HL-60/S4 (cell line): ENCODE data around the gene SKP2.
"Not testable (repeated sequence)": the region's sequence is repeated elsewhere in the genome, so short reads cannot be mapped to it uniquely, and the experiment has no call there.

Experiments
- in situ Hi-C: fragments of 300-500 bp; cut with MboI; formaldehyde crosslinking; loops from 2 replicates; pipeline ENCODE4 v1.14.3; 2022; ENCODE audit warnings: low sequenced_read_pairs

Gene SKP2

DNA sequence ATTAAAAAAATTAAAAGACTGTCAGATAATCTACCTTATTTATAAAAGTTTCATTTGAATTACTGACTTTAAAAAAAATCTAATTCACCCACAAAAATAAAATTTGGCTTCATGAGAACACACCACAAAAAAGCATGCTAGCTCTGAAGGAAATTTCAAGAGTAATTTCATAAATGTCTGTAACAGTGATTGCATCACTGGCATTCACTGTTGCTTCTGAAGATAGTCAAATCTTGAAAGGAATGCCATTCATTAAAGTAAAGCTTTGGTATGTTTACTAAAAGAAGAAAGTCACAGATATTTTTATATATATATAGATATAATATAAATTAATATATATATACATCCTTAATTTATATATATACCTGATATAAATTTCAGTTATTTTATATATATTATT is 46.4 kb downstream of the SKP2 start:
- in situ Hi-C loops, result no loop called here

DNA sequence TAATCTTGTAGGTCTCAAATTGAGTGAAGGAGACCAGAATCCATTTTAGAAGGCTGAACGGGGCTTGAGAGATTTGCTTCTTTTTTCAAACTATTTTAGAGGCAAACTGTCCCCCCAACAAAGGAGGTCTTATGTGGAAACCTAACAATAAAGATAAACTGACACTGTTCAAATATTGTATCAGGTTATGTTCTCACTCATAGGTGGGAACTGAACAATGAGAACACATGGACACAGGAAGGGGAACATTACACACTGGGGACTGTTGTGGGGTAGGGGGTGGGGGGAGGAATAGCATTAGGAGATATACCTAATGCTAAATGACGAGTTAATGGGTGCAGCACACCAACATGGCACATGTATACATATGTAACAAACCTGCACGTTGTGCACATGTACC is 46.9 kb downstream of the SKP2 start:
- in situ Hi-C loops, result not testable (repeated sequence)

DNA sequence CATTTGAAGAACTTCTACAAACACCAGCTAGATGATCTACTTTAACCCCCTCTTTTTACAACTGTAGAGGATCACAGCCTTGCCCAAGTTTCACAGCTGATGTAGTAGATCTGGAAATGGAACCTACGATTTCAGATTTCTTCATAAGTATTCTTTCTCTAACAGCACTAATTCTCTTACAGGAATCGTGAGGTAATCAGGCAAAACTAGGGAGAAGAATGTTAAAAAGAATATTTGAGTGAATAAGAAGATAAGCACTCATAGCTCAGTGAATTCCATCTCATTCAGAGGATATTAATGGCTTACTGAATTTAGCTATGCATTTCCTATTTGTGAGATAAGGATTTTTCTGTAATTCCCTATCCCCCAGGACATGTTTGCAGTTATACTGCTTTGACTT is 47.7 kb downstream of the SKP2 start:
- in situ Hi-C loops, result no loop called here

DNA sequence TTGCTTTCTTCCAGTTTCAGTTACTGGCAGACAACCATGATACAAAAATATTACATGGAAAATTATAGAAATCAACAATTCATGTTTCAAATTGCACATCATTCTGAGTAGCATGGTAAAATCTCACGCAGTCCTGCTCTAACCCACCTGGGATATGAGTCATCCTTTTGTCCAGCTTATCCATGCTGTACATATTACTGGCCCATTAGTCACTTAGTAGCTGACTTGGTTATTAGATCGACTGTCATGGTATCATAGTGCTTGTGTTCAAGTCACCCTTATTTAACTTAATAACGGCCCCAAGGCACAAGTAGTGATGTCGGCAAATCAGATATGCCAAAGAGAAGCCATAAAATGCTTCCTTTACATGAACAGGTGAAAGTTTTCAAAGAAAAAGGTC is 48.6 kb downstream of the SKP2 start:
- in situ Hi-C loops, result no loop called here

DNA sequence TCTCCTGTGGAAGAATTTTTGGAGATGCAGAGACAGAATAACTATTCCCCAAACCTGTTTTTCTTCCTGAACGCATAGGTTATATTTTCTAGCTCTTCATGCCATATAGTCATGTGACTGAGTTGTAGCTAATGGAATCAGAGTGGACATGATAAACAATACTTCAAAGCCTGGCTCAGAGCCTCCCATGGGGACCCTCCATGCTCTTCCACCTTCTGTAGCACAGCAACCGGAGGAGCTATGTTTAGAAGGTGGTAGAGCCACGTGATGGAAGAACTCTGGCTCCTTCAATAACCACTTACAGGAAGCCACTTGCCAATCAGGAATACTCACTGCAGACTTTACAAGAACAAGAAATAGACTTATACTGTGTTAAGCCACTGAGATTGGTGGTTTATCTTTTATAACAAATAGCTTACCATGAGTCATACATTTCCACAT is 50.6 kb downstream of the SKP2 start:
- in situ Hi-C loops, result no loop called here

DNA sequence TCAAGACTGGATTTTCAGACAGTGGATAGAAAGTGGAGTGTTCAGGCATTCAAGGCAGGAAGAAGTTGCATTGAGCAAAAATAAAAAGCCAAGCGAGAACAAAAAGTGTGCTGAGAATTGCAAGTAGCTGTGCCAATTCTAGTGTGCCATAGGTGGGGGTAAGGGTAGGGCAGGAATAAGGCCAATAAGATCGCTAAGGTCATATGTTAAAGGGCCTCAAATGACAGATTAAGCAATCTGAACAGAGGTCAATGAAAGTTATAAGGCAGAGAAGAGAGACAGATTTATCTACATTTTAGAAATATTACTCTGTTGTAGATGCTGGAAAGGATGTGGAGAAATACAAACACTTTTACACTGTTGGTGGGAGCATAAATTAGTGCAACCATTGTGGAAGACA is 53.4 kb downstream of the SKP2 start:
- in situ Hi-C loops, result no loop called here

DNA sequence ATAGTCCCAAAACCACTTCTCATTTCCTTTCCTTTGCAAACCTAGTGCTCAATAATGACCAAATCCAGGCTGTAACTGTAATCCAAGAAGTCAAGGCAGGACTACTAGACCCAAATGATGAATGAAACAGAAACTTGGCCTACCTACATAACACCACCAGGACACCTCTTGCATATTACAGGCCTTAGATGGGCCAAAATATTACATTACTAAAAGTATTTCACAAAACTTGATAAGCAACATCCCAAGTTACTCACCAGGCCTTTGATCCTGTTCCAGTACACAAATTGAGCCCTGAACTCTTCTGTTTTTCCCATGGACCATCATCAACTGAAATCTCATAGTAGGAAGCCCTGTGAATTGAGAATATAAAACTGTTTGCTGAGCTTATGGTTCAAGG is 55.0 kb downstream of the SKP2 start:
- in situ Hi-C loops, result no loop called here

DNA sequence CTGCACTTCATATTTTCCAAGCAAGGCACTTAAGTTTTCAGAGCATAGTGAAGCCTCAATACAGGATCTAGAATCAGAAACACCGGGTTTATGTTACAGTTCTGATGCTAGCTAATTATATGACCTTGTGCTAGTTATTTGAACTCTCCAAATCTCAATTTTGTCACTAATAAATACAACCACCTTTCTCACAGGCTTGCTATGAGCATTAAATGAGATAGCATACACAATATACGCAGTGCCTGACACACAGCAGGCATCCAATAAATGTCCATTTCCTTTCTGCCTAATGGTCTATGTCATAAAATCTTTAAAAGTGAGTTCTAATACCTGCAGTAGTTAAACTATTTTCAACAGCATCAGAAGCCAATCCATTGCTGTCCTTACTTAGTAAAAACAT is 56.9 kb downstream of the SKP2 start:
- in situ Hi-C loops, result no loop called here

DNA sequence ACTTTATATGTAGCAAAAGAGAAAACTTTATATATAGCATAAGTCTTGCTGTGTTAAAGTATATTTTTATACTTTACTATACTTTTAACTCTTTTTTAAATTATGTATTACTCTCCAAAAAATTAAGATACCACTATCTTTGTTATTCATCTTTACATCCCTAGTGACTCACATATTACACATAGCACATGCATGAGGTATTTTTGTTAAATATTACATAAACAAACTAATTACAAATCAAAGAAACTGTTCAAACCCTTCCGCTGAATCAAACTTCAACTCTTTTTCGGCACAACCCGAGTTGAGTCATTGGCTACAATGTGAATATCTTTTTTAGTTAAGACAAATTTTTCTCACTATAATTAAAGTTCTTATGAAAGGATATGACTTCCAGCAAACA is 57.8 kb downstream of the SKP2 start:
- in situ Hi-C loops, result no loop called here

DNA sequence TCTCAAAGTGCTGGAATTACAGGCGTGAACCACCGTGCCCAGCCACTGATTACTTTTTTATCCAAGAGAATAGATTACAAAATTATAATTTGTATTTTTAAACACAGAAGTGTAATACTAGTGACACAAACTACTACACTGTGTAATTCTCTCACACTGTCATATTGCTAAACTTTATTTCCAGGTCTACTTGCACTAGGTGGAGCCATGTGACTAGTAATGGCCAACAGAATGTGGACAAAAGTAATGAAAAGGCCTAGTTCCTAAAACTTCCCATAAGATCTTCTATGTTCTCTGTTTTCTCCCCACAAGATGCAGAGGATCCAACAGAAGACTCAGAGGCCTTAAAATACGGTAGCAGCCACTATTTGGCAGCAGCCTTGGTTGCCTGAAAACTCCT is 62.5 kb downstream of the SKP2 start:
- in situ Hi-C loops, result no loop called here

DNA sequence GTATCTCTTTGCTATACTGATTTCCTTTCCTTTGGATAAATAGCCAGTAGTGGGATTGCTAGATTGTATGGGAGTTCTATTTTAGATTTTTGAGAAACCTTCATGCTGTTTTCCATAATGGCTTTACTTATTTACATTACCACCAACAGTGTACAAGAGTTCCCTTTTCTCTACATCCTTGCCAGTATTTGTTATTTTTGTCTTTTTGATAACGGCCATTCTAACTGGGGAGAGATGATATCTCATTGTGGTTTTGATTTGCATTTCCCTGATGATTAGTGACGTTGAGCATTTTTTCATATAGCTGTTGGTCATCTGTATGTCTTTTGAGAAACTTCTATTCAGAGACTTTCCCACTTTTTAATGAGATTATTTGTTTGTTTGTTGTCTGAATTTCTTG is 64.0 kb downstream of the SKP2 start:
- in situ Hi-C loops, result no loop called here

DNA sequence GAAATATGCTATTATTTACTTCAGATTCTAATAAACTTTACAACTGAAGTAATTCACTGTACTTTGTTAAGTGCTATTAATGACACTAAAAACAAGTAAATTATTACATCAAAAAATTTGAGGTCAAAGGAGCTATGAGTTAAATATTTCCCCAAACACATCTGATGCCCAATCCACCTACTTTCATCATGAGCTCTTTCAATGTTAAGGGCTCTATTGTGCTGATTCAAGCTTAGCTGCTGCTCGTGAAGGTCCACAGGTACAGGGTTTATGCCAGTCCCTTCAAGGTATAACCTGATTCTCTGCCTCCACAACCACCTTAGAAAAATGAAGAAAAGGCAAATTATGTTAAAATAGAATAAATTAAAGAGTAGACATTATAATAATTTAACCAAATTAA is 65.7 kb downstream of the SKP2 start:
- in situ Hi-C loops, result no loop called here

DNA sequence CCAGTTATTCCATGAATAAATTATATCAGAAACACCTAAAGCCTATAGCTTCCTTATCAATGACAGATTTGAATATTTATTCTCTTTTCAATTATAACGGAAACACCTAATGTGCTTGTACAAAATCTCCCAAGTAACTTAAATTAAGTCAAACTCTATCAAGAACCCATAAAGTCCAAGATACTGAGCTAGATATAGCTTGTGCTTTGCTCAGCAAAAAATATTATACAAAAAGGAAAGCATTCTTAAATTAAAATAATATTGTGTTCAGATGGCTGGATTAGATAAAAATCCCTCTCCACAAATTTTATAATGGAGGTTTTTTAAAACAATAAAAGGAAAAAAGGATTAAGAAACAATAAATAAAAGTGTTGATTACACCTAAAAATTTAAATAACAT is 66.1 kb downstream of the SKP2 start:
- in situ Hi-C loops, result no loop called here

DNA sequence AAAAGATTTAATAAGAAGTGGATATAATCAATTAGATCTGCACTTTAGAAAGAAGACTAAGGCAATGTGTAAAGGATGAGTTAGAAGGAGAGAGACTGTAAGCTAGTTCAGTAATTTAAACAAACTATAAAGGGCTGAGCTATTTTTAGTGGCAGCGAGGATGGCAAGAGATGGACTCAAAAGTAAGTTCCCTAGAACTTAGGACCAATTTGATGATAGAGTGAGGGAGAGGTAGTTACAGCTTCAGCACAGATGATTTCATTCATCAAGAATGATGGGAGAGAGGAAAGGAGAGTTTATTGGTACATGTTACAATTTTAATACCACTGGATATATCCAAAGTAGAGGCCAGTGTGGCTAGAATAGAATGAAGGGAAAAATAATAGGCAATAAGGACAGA is 70.7 kb downstream of the SKP2 start:
- in situ Hi-C loops, result no loop called here

DNA sequence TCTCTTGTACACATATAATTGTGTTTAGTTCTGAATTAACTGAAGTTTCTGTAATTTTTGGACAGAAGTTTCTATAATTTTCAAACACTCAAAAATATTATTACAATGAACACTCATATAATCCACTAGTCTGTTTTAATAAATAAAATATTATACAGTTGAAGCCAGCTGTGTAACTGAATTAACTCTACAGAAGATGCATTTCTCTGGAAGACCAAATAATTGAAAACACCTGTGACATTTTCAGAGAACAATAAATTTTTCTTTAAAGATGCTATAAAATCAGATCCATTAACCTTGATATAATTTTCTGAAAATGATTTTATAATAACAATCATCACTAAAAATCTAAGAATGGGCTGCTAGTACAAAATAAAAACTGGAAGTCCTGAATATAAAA is 75.1 kb downstream of the SKP2 start:
- in situ Hi-C loops, result no loop called here

DNA sequence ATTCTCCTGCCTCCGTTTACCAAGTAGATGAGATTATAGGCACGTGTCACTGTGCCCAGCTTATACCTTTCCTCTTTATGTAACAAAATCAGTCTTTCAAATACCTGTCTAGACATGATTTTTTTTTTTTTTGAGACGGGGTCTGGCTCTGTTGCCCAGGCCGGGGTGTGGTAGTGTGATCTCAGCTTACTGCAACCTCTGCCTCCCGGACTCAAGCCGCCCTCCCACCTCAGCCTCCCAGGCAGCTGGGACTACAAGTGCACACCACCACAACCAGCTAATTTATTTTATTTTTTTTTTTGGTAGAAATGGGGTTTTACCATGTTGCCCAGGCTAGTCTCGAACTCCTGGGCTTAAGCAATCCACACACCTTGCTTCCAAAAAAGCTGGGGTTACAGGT is 76.6 kb downstream of the SKP2 start:
- in situ Hi-C loops, result no loop called here

DNA sequence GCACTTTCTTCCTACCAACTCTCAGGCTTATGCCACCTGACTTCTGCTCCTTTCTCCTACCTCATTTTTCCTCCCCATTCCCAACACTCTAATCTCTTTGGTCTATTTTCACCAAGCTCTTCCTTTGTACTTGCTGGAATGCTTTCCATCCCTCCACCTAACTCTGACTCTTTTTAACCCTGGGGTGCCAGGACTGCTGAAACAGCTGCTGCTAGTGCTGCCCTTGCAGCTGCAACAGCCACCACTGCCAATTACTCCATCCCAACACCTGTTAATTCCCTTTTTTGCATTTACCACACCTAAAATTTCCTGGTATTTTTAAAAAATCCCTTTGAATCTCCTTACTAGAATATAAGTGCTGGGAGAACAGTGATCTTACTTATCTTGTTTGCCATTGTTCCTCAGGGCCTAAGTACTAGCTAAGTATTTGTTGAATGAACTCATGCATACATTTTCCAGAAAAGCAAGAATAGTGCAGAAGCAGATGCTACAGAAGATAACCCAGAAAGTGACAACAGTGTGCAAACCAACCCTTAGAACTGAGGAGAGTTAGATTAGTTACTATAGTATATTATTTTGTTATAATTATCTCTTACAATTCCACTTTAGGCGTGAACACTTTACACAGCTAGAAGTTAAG is 78.4 kb downstream of the SKP2 start:
- in situ Hi-C loops, result no loop called here

DNA sequence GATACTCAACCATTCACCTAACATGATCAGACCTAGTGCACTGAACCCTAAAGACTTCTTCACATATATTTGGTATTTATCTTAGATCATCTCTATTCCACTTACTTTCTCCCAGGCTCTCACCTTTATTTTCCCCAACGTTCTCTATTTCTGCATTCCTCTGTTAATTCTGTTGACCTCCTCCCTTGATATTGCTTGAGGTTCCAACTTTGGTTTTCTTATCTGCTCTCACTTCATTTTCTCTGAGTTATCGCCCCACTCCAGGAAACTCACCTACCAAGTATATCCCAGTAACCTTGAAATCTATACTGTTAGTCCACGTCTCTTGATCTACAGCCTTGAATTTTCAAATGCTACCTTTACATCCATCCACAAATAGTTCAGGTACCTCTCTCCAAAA is 80.6 kb downstream of the SKP2 start:
- in situ Hi-C loops, result no loop called here
